Fibroblast of skin of abdomen (primary cell): ENCODE results near the gene ADAMTS19.

Experiments
- DNase-seq: peaks from one replicate; pipeline ENCODE4 v3.0.0-alpha.2; 2013

Gene ADAMTS19

GRCh38 chr5:129767927-129768380 is 307.9 kb downstream of the ADAMTS19 start:
- DNase-seq, result peak; percentile 88

GRCh38 chr5:129768735-129769134 is 308.6 kb downstream of the ADAMTS19 start:
- no peak for DNase-seq

GRCh38 chr5:129770024-129770820 is 310.1 kb downstream of the ADAMTS19 start:
- no peak for DNase-seq

DNA sequence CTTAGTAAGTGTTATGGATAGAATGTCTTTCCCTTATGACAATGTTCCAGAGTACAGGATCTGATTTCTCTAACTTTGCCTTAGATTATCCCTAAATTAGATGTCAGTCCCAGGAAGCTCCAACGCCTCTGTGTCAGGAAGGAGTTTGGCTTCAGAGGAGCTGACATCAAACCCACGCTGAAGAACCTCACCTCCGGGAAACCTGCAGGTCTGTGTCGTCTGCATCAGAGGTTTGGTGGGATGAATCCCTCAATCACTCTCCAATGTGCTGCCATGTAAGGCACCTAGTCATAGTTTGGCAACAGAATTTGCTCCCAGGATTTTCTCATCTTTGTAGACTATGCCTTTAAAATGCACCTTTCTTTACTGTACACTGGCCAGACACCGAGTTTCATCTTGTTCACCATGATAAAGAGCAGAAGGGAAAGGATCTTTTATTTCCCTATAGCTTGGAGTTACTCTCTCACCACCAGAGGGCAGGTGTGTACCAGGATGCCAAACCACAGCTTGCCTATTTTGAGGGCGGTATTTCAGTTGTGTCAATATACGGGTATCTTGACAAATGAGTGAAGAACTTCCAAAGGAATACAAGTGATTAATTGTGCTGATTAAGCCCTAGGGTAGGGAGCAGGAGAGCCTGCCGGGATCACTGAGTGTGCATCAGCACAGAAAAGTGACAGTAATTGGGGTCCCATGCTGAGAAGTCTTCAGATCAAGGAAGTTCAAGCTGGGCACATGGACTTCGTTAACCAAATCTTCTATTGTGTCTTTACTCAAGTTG is 311.1 kb downstream of the ADAMTS19 start:
- peak; percentile 57 for DNase-seq

GRCh38 chr5:129773376-129773775 is 313.3 kb downstream of the ADAMTS19 start:
- DNase-seq, result no peak

- DNase-seq, result no peak
These were observed 321.5 kb downstream of the ADAMTS19 start for GRCh38 chr5:129781594-129781993.
